Gastroesophageal sphincter (tissue), 4 donors: Measurements from ENCODE around the gene MCC. TPM values are rescaled to one million over a fixed set of nuclear protein-coding genes. Genes with fewer than 3 reads are reported as not detected.

Experiments
- ATAC-seq: fragments of 150-250 bp; one replicate; pipeline ENCODE4 v1.9.1; 2016; ENCODE audit warnings: mild to moderate bottlenecking, moderate library complexity
- H3K27ac ChIP-seq, 4 donors: fragments of 200-600 bp; sonication (generic) in 3 of 4; 1 replicate in 3 of 4; 2 replicates in 1 of 4; pipeline ENCODE4 v1.5.1; 2016 to 2019
- H3K27me3 ChIP-seq: fragments of 200-600 bp; sonication (generic); one replicate; pipeline ENCODE4 v1.5.1; 2019
- H3K36me3 ChIP-seq, 2 donors: fragments of 200-600 bp; sonication (generic); one replicate each; pipeline ENCODE4 v1.5.1; 2019; ENCODE audit warnings: control low read depth in 1 of 2
- H3K4me1 ChIP-seq, 3 donors: fragments of 200-600 bp; sonication (generic); 1 replicate in 2 of 3; 2 replicates in 1 of 3; pipeline ENCODE4 v1.5.1; 2016 to 2019; ENCODE audit warnings: control low read depth in 2 of 3
- H3K4me3 ChIP-seq, 2 donors: fragments of 200-600 bp; sonication (generic); one replicate each; pipeline ENCODE4 v1.5.1; 2019; ENCODE audit warnings: mild to moderate bottlenecking in 1 of 2, moderate library complexity in 1 of 2
- H3K9me3 ChIP-seq, 3 donors: fragments of 200-600 bp; sonication (generic); one replicate each; pipeline ENCODE4 v1.5.1; 2017 to 2019; ENCODE audit warnings: control low read depth in 2 of 3
- EP300 ChIP-seq: sonication (generic); formaldehyde crosslinking; IDR thresholded peaks from one replicate; pipeline ENCODE4 v1.6.1; 2017; ENCODE audit warnings: antibody characterized with exemption, mild to moderate bottlenecking
- POLR2A ChIP-seq, 2 donors: fragments of 450-650 bp; IDR thresholded peaks; one replicate each; pipeline ENCODE4 v1.6.1; 2017; ENCODE audit warnings: antibody characterized with exemption in 2 of 2, mild to moderate bottlenecking in 2 of 2, moderate library complexity in 1 of 2
- POLR2AphosphoS5 ChIP-seq: sonication (generic); formaldehyde crosslinking; IDR thresholded peaks from one replicate; pipeline ENCODE4 v1.6.1; 2017; ENCODE audit warnings: antibody characterized with exemption
- WGBS, 2 donors: methylation state at CpG; one replicate each; pipeline ENCODE4 v1.1.5; 2018; ENCODE audit warnings: low coverage in 1 of 2; 5-methylcytosine and 5-hydroxymethylcytosine counted together
- total RNA-seq, 4 donors: library from RNA; depleted of rRNA; stranded (reverse); fragments of >200 nt; gene quantifications; one replicate each; pipeline ENCODE4 v1.1.0, GENCODE V29; 2016
- TF ChIP-seq, protein P1 (sequence below), 4 experiments: fragments of 200-600 bp in 2 of 4; fragments of 450-650 bp in 2 of 4; sonication (generic) in 1 of 4; IDR thresholded peaks; one replicate each; pipeline ENCODE4 v1.5.1; 2017 to 2019; ENCODE audit warnings: antibody characterized with exemption in 4 of 4, mild to moderate bottlenecking in 2 of 4, moderate library complexity in 2 of 4

MCC gene
- total RNA-seq, 4 donors from 2014 or later = 20.5 to 28.7 (median 23.5) TPM

DNA sequence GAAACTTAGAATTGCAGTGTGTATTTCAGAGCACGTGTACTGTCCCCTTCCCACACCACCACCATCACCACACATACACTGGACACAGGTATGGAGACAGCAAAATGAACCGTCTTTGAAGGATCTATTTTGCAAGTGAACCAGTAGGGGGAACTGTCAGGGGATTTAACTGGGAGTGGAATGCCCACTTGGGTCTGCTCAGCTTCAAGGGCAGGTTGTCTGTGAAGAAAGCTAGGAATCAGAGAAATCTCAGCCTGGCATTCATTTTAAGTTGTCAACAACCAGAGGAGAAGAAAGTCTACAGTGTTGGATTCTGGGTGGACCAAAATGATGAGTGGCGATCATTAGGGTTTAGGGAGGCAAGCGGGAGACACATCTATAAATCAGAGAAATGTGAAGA, 364.6 kb downstream of the MCC start:
- Histone ChIP-seq H3K9me3 (no peaks in the 10 kb centered on the region), H3K4me1 (peaks cover 0 to 32% (median 8%) of the 10 kb centered on the region in 3 donors), H3K27me3 (no peaks in the 10 kb centered on the region), H3K36me3 (no peaks in the 10 kb centered on the region), H3K4me3 (no peak overlapping the region), H3K27ac (no peak overlapping the region)
- ATAC-seq = no peak
- 86 to 94% methylated on average over 2 to 4 of the region's 4 CpGs for WGBS, 2 donors
- no peak for TF ChIP-seq EP300
- TF ChIP-seq POLR2AphosphoS5 = no peak
- TF ChIP-seq, protein P1, sequence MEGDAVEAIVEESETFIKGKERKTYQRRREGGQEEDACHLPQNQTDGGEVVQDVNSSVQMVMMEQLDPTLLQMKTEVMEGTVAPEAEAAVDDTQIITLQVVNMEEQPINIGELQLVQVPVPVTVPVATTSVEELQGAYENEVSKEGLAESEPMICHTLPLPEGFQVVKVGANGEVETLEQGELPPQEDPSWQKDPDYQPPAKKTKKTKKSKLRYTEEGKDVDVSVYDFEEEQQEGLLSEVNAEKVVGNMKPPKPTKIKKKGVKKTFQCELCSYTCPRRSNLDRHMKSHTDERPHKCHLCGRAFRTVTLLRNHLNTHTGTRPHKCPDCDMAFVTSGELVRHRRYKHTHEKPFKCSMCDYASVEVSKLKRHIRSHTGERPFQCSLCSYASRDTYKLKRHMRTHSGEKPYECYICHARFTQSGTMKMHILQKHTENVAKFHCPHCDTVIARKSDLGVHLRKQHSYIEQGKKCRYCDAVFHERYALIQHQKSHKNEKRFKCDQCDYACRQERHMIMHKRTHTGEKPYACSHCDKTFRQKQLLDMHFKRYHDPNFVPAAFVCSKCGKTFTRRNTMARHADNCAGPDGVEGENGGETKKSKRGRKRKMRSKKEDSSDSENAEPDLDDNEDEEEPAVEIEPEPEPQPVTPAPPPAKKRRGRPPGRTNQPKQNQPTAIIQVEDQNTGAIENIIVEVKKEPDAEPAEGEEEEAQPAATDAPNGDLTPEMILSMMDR (IDR thresholded peaks at IDR 0.05) = no peak
- TF ChIP-seq POLR2A (IDR thresholded peaks at IDR 0.05) = no peak

DNA sequence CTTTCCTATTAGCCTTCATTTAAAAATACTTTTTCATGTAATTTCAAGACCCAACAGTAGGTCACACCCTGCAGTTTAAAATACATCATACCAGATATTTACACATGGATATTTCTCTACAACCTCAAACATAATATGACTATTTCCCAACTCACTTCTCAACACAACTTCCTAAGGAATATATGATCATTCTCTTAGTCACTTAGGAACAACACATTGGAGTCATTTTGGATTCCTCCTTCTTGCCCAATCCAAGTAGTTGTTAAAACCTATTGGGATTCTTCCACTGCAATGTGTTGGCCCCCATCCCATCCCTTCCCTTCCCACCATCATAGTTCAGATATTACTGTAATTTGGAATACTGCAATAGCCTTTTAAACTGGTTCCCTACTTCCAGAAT, 366.2 kb downstream of the MCC start:
- no peaks in the 10 kb centered on the region for H3K36me3 ChIP-seq

DNA sequence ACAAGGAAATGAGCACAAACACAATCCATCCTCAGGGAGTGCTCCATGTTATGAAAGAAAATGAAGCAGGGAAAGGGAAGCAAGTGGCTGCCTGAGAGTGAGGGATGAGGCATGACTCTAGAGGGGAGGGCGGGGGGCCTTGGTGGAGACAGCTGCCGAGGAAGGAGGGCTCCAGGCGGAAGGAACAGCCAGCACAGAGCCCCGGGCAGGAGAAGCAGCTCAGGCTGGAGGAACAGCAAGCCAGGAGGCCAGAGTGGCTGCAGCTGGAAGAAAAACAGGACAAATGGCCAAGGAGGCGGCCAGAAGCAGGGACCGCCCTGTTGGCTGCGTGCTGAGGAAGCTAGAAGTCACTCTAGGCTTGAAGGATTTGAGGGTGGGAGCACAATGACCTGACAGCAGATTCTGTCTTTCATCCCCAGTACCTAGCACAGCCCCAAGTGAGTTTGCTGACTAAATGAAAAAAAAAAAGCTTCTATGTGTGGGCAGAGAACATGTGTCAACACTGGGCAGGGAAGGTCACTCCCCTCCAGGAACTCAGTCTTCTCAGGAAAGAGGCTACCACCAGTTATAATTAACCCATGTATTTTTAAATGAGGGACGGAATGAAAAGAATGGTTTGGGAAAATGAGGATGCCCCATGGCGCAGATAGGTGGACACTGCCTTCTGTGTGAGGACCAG, 368.9 kb downstream of the MCC start:
- peak; percentile 78 for ATAC-seq
- TF ChIP-seq EP300 (no peak), POLR2A (IDR thresholded peaks at IDR 0.05) (no peak), POLR2AphosphoS5 (no peak)
- TF ChIP-seq, protein P1 (IDR thresholded peaks at IDR 0.05) = no peak
- peaks cover 0 to 8% of the 10 kb centered on the region in 2 donors for H3K36me3 ChIP-seq
- peaks cover 0 to 54% (median 15%) of the 10 kb centered on the region in 3 donors for H3K4me1 ChIP-seq
- no peak overlapping the region for H3K4me3 ChIP-seq
- H3K27ac ChIP-seq = peak overlapping the region in 3 of 4 donors; percentile 28 to 55 (median 29)
- H3K9me3 ChIP-seq = peaks cover 0 to 8% (median 0%) of the 10 kb centered on the region in 3 donors
- H3K27me3 ChIP-seq = no peaks in the 10 kb centered on the region
- WGBS, 2 donors = 49 to 74% methylated on average over 7 to 8 of the region's 9 CpGs

More for the DNA sequence above, 366.2 kb downstream of the MCC start:
- H3K9me3 ChIP-seq = no peaks in the 10 kb centered on the region
- peak overlapping the region in 3 of 4 donors; percentile 9 to 38 (median 19) for H3K27ac ChIP-seq
- ATAC-seq = peak; percentile 78
- TF ChIP-seq POLR2A (IDR thresholded peaks at IDR 0.05) = no peak
- TF ChIP-seq POLR2AphosphoS5 = peak; percentile 44
- peaks cover 0 to 48% (median 15%) of the 10 kb centered on the region in 3 donors for H3K4me1 ChIP-seq
- H3K4me3 ChIP-seq = no peak overlapping the region
- no peaks in the 10 kb centered on the region for H3K27me3 ChIP-seq

DNA sequence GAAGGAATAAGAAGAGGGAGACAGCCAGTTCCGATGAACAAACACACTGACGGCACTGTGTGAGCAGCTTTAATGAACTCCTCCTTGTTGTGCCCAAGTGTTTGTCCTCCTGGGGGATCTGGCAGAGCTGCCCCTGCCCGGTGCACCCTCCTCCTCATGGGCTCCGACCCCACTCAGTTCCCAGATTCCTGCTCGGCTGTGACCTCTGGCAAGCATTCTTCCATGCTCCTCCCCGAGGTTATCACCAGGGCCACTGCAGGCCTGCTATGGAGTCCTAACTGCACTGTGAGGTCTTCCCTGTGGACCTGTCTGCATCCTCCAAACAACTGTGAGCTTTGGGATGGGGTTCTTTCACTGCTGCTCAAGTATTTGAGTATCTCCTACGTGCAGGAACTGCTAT, 369.5 kb downstream of the MCC start:
- TF ChIP-seq POLR2AphosphoS5 (no peak), POLR2A (IDR thresholded peaks at IDR 0.05) (no peak), EP300 (no peak)
- TF ChIP-seq, protein P1 (IDR thresholded peaks at IDR 0.05) = no peak
- Histone ChIP-seq H3K27me3 (no peaks in the 10 kb centered on the region), H3K9me3 (peaks cover 0 to 9% (median 0%) of the 10 kb centered on the region in 3 donors), H3K36me3 (peaks cover 0 to 10% of the 10 kb centered on the region in 2 donors), H3K4me3 (no peak overlapping the region), H3K4me1 (peaks cover 0 to 49% (median 15%) of the 10 kb centered on the region in 3 donors), H3K27ac (peak overlapping the region in 3 of 4 donors; percentile 28 to 55 (median 29))
- 51 to 73% methylated on average over 2 to 6 of the region's 7 CpGs for WGBS, 2 donors
- ATAC-seq = no peak

DNA sequence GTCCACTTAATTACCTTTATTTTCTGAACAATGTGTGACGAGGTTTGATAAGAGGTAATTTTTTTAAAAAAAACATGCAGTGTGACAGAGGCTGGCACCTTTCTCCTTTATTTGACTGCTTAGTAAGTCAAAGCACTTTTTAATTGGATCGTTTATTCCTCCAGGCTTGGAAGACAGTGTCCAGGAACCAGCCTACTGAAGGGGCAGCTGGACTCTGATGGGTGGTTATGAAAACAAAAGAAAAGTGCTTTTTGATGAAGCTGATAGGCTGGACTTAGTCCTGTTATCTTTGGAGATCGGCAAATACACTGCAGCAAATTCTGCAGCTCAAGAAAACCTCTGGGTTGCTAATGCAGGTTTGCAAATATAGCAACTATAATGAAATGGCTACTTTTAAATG, 370.0 kb downstream of the MCC start:
- H3K4me3 ChIP-seq = no peak overlapping the region
- peaks cover 0 to 9% (median 0%) of the 10 kb centered on the region in 3 donors for H3K9me3 ChIP-seq
- WGBS, 2 donors = 51 to 55% methylated on average over 3 of the region's 3 CpGs
- peaks cover 0 to 10% of the 10 kb centered on the region in 2 donors for H3K36me3 ChIP-seq
- TF ChIP-seq, protein P1 (IDR thresholded peaks at IDR 0.05) = no peak
- no peak for TF ChIP-seq EP300
- no peak for TF ChIP-seq POLR2A (IDR thresholded peaks at IDR 0.05)
- TF ChIP-seq POLR2AphosphoS5 = no peak
- ATAC-seq = no peak
- no peaks in the 10 kb centered on the region for H3K27me3 ChIP-seq
- H3K4me1 ChIP-seq = peaks cover 0 to 49% (median 15%) of the 10 kb centered on the region in 3 donors
- peak overlapping the region in 2 of 4 donors; percentile 28 to 29 for H3K27ac ChIP-seq
